H1 (cell line): ENCODE measurements around the gene MMP19. TPM values are rescaled to one million over a fixed set of nuclear protein-coding genes. Genes with fewer than 3 reads are reported as not detected.

Experiments used
- CTCF ChIA-PET: fragments of 300-600 bp; sonication (Branson Sonifier 250); formaldehyde crosslinking; loops from one replicate; lab custom pipeline; 2021; ENCODE audit not compliant: partially characterized antibody; lab: Charles Lee
- POLR2A ChIA-PET: fragments of 300-600 bp; sonication (Branson Sonifier 250); formaldehyde crosslinking; loops from one replicate; lab custom pipeline; 2021; ENCODE audit warnings: inconsistent platforms; ENCODE audit not compliant: partially characterized antibody; lab: Charles Lee
- DNase-seq, 2 experiments: peaks; one replicate each; pipeline versions ENCODE4 v3.0.0 to v3.0.0-alpha.2; 2010 to 2022; ENCODE audit warnings: low spot score in 2 of 2, low read depth in 1 of 2, mixed read lengths in 1 of 2
- FAIRE-seq: peaks from 2 replicates; lab custom pipeline; 2011; peaks lifted over from hg19 to GRCh38; lab: Jason Lieb, UNC
- H2AFZ ChIP-seq: 2 replicates; pipeline ENCODE4 v1.8.1; 2012; ENCODE audit warnings: low read length, inconsistent platforms
- H2AK5ac ChIP-seq: 2 replicates; pipeline ENCODE4 v1.6.1; 2013; ENCODE audit warnings: low read depth, low read length
- H2BK120ac ChIP-seq: replicated peaks from 2 replicates; pipeline ENCODE3; 2013; ENCODE audit warnings: low read depth, low read length, inconsistent platforms
- H2BK12ac ChIP-seq: 2 replicates; pipeline ENCODE4 v1.6.1; 2013; ENCODE audit warnings: low read depth, low read length
- H2BK15ac ChIP-seq: 2 replicates; pipeline ENCODE4 v1.6.1; 2013; ENCODE audit warnings: low read length
- H2BK20ac ChIP-seq: 2 replicates; pipeline ENCODE4 v1.6.1; 2013; ENCODE audit warnings: low read length
- H2BK5ac ChIP-seq: 2 replicates; pipeline ENCODE4 v1.6.1; 2013; ENCODE audit warnings: low read depth, low read length
- H3K14ac ChIP-seq: 2 replicates; pipeline ENCODE4 v1.6.1; 2013; ENCODE audit warnings: inconsistent platforms; ENCODE audit not compliant: insufficient read length
- H3K18ac ChIP-seq: 2 replicates; pipeline ENCODE4 v1.6.1; 2013; ENCODE audit warnings: low read length; ENCODE audit errors: extremely low read depth
- H3K23ac ChIP-seq: 2 replicates; pipeline ENCODE4 v1.6.1; 2013; ENCODE audit warnings: inconsistent platforms; ENCODE audit not compliant: insufficient read length
- H3K23me2 ChIP-seq: 2 replicates; pipeline ENCODE4 v1.6.1; 2013; ENCODE audit warnings: low read depth, low read length
- H3K27ac ChIP-seq: 2 replicates; pipeline ENCODE4 v1.6.1; 2011; ENCODE audit warnings: low read depth, low read length, inconsistent platforms
- H3K27me3 ChIP-seq, 4 experiments: replicated peaks in 1 of 4; 1 replicate in 1 of 4; 2 replicates in 3 of 4; pipeline versions ENCODE4 v1.6.1 to v1.8.1; 2011 to 2013; ENCODE audit warnings: low read length in 3 of 4, mild to moderate bottlenecking in 3 of 4, inconsistent platforms in 2 of 4, mixed read lengths in 2 of 4, moderate library complexity in 1 of 4; ENCODE audit not compliant: control insufficient read depth in 3 of 4, insufficient read depth in 3 of 4; ENCODE audit errors: extremely low read depth in 1 of 4
- H3K36me3 ChIP-seq, 4 experiments: 2 replicates each; pipeline versions ENCODE4 v1.6.1 to v1.8.1; 2011 to 2013; ENCODE audit warnings: mild to moderate bottlenecking in 4 of 4, low read length in 3 of 4, moderate library complexity in 2 of 4, control low read depth in 1 of 4, inconsistent platforms in 1 of 4; ENCODE audit not compliant: insufficient read depth in 4 of 4, control insufficient read depth in 2 of 4
- H3K4ac ChIP-seq: replicated peaks from 2 replicates; pipeline ENCODE3; 2013; ENCODE audit warnings: low read length, low read depth, mixed read lengths, inconsistent platforms; ENCODE audit not compliant: insufficient read length
- H3K4me1 ChIP-seq, 4 experiments: replicated peaks in 1 of 4; 1 replicate in 1 of 4; 2 replicates in 3 of 4; pipeline versions ENCODE4 v1.6.1 to v1.8.1; 2011 to 2013; ENCODE audit warnings: low read length in 3 of 4, inconsistent platforms in 2 of 4, mixed read lengths in 1 of 4; ENCODE audit not compliant: insufficient read depth in 4 of 4, control insufficient read depth in 3 of 4
- H3K4me2 ChIP-seq, 2 experiments: 2 replicates each; pipeline versions ENCODE4 v1.6.1 to v1.8.1; 2011 to 2013; ENCODE audit warnings: low read depth in 2 of 2, low read length in 2 of 2, control low read depth in 1 of 2, inconsistent platforms in 1 of 2, mild to moderate bottlenecking in 1 of 2; ENCODE audit not compliant: insufficient read depth in 1 of 2
- H3K4me3 ChIP-seq, 4 experiments: fragments of 200-600, 300-600 bp in 1 of 4; sonication (generic), shearing (Covaris generic), sonication (Bioruptor Twin) in 1 of 4; 2 replicates each; pipeline versions ENCODE4 v1.5.1 to v1.8.1; 2011 to 2016; ENCODE audit warnings: low read length in 4 of 4, low read depth in 3 of 4, control low read depth in 2 of 4, inconsistent platforms in 2 of 4, mild to moderate bottlenecking in 2 of 4, mixed read lengths in 1 of 4, moderate library complexity in 1 of 4; ENCODE audit not compliant: insufficient read depth in 2 of 4; ENCODE audit errors: extremely low read depth in 1 of 4
- H3K56ac ChIP-seq: replicated peaks from 2 replicates; pipeline ENCODE3; 2013; ENCODE audit warnings: low read depth, mild to moderate bottlenecking, mixed read lengths, low read length, inconsistent platforms; ENCODE audit not compliant: insufficient read length
- H3K79me1 ChIP-seq: 2 replicates; pipeline ENCODE4 v1.6.1; 2013; ENCODE audit warnings: low read depth, low read length, control low read depth
- H3K79me2 ChIP-seq, 2 experiments: 2 replicates each; pipeline versions ENCODE4 v1.6.1 to v1.8.1; 2012 to 2013; ENCODE audit warnings: low read length in 2 of 2, mild to moderate bottlenecking in 2 of 2, inconsistent platforms in 1 of 2; ENCODE audit not compliant: insufficient read depth in 2 of 2, control insufficient read depth in 1 of 2
- H3K9ac ChIP-seq, 4 experiments: replicated peaks in 1 of 4; 1 replicate in 1 of 4; 2 replicates in 3 of 4; pipeline versions ENCODE4 v1.6.1 to v1.8.1; 2011 to 2013; ENCODE audit warnings: low read depth in 3 of 4, low read length in 3 of 4, control low read depth in 2 of 4, mild to moderate bottlenecking in 2 of 4, moderate library complexity in 2 of 4, inconsistent platforms in 1 of 4; ENCODE audit errors: extremely low read depth in 1 of 4
- H3K9me3 ChIP-seq, 2 experiments: 2 replicates each; pipeline versions ENCODE4 v1.6.1 to v1.8.1; 2012 to 2013; ENCODE audit warnings: mild to moderate bottlenecking in 2 of 2, moderate library complexity in 2 of 2, control low read depth in 1 of 2, inconsistent platforms in 1 of 2, low read depth in 1 of 2, low read length in 1 of 2, mixed read lengths in 1 of 2; ENCODE audit not compliant: insufficient read depth in 2 of 2
- H4K20me1 ChIP-seq, 2 experiments: replicated peaks in 1 of 2; 2 replicates each; pipeline versions ENCODE3 to v1.8.1; 2011 to 2013; ENCODE audit warnings: inconsistent platforms in 2 of 2, low read length in 2 of 2, mild to moderate bottlenecking in 1 of 2; ENCODE audit not compliant: insufficient read depth in 2 of 2, control insufficient read depth in 1 of 2
- H4K5ac ChIP-seq: 2 replicates; pipeline ENCODE4 v1.6.1; 2013; ENCODE audit warnings: low read length, low read depth, mixed read lengths, inconsistent platforms; ENCODE audit not compliant: insufficient read length
- H4K8ac ChIP-seq: 2 replicates; pipeline ENCODE4 v1.8.0; 2013; ENCODE audit warnings: mild to moderate bottlenecking, moderate library complexity, low read length, inconsistent platforms; ENCODE audit not compliant: insufficient read depth; ENCODE audit errors: extremely low read depth
- H4K91ac ChIP-seq: replicated peaks from 2 replicates; pipeline ENCODE3; 2013; ENCODE audit warnings: low read length, mixed read lengths, inconsistent platforms; ENCODE audit not compliant: insufficient read length
- CEBPB ChIP-seq: IDR thresholded peaks from 2 replicates; pipeline ENCODE4 v1.6.1; 2012; ENCODE audit warnings: low read depth, low read length
- CHD1 ChIP-seq: IDR thresholded peaks from 2 replicates; pipeline ENCODE4 v1.6.1; 2012; ENCODE audit warnings: low read depth, low read length, improper control_type of control experiment
- PHF8 ChIP-seq: fragments of 200-600 bp; sonication (generic); conservative IDR thresholded peaks from 2 replicates; pipeline ENCODE4 v1.7.1; 2012; ENCODE audit warnings: low read depth, mild to moderate bottlenecking, inconsistent platforms, low read length, moderate library complexity
- TBP ChIP-seq: IDR thresholded peaks from 2 replicates; pipeline ENCODE4 v1.6.1; 2011; ENCODE audit warnings: low read depth, low read length, improper control_type of control experiment
- ZNF274 ChIP-seq: IDR thresholded peaks from 2 replicates; pipeline ENCODE4 v1.7.0; 2012; ENCODE audit warnings: low read length, borderline replicate concordance; ENCODE audit errors: extremely low read depth
- WGBS, 2 experiments: shearing (Covaris generic) in 1 of 2; methylation state at CpG; one replicate each; pipeline versions ENCODE4 v1.1.6 to v1.1.7; 2013 to 2015; ENCODE audit warnings: low lambda C conversion rate in 2 of 2, mixed read lengths in 2 of 2, inconsistent platforms in 1 of 2, low coverage in 1 of 2, missing lambda C conversion rate in 1 of 2; ENCODE audit not compliant: insufficient replicate concordance in 2 of 2, insufficient coverage in 1 of 2, insufficient read length in 1 of 2; ENCODE audit errors: extremely low coverage in 1 of 2, missing lambda C conversion rate in 1 of 2; 5-methylcytosine and 5-hydroxymethylcytosine counted together
- polyA plus RNA-seq, 7 experiments: library from polyadenylated mRNA; depleted of rRNA in 3 of 7; stranded (reverse) in 5 of 7; unstranded in 2 of 7; fragments of >200 nt in 5 of 7; fragments of 200-250 nt in 2 of 7; gene quantifications; 1 replicate in 5 of 7; 2 replicates in 1 of 7; 4 replicates in 1 of 7; pipeline versions ENCODE4 v1.2.1 to v1.2.3, GENCODE V29; 2011 to 2013; ENCODE audit warnings: missing spikeins in 2 of 7, mixed read lengths in 2 of 7
- total RNA-seq: library from RNA; stranded (reverse); fragmentation: NEBNext Ultra II Directional; extraction: Animal tissue kit (Norgen Biotek cat#: 25700); gene quantifications from 2 replicates; pipeline ENCODE4 v1.2.1, GENCODE V29; 2021
- TF ChIP-seq, protein P1 (sequence below): IDR thresholded peaks from 2 replicates; pipeline ENCODE4 v1.6.1; 2012; ENCODE audit warnings: low read length, inconsistent platforms

MMP19 gene
- total and polyA plus RNA-seq, 2 of the 8 experiments (the other 6 are each of a cell fraction or from before 2014, with no cell fraction given) = 2.7 to 3.3 TPM

DNA sequence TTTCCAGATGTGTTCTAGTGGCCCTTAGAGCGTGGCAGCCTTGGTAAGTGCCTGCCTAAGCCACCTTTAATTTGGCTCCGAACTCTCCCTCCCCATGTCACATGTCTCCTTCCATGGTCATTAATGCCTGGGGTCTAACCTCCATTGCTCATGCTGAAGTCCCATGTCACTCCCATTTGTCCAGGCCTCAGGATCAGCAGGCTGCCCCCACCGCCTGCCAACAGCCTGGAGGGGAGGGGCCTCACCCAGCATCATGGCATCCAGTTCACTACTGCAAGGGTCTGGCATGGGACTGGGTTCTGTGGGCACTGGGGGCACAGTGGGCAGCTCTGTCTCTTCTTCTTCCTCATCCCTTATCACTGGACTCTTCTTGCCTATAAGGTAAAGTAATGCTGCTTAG, 4.4 kb downstream of the MMP19 start:
- Histone ChIP-seq H2AFZ (no peak overlapping the region), H4K91ac (no peak overlapping the region), H3K18ac (no peak overlapping the region), H3K14ac (no peak overlapping the region), H2BK20ac (no peak overlapping the region), H3K4ac (no peak overlapping the region), H2BK15ac (0 out of 2 replicates have a peak overlapping the region, but pooled peaks have one; percentile 46), H3K4me3 (no peak overlapping the region), H3K79me1 (no peaks in the 10 kb centered on the region), H3K56ac (no peak overlapping the region), H2BK12ac (no peak overlapping the region), H3K23ac (no peak overlapping the region), H3K27ac (no peak overlapping the region), H3K36me3 (no peaks in the 10 kb centered on the region), H3K9ac (no peak overlapping the region), H2AK5ac (no peak overlapping the region), H4K5ac (no peak overlapping the region), H2BK5ac (no peak overlapping the region), H3K27me3 (no peaks in the 10 kb centered on the region), H3K9me3 (no peaks in the 10 kb centered on the region), H3K4me2 (no peak overlapping the region), H3K23me2 (no peaks in the 10 kb centered on the region), H3K79me2 (no peaks in the 10 kb centered on the region), H3K4me1 (peaks cover 0 to 8% (median 2%) of the 10 kb centered on the region in 4 experiments; a peak in 4 of 7 replicates), H4K20me1 (no peaks in the 10 kb centered on the region), H4K8ac (no peak overlapping the region), H2BK120ac (no peak overlapping the region)
- TF ChIP-seq TBP (no peak), CHD1 (no peak), PHF8 (no peak), CEBPB (no peak), ZNF274 (no peak)
- TF ChIP-seq, protein P1, sequence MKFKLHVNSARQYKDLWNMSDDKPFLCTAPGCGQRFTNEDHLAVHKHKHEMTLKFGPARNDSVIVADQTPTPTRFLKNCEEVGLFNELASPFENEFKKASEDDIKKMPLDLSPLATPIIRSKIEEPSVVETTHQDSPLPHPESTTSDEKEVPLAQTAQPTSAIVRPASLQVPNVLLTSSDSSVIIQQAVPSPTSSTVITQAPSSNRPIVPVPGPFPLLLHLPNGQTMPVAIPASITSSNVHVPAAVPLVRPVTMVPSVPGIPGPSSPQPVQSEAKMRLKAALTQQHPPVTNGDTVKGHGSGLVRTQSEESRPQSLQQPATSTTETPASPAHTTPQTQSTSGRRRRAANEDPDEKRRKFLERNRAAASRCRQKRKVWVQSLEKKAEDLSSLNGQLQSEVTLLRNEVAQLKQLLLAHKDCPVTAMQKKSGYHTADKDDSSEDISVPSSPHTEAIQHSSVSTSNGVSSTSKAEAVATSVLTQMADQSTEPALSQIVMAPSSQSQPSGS = no peak
- ChIA-PET CTCF (interaction anchor here (0.5 to 1.0 kb wide), 2 partner anchors 37 to 63 kb away, joined by 3 read pairs; no protein-coding TSS in a partner anchor), POLR2A (interaction anchor here (0.9 to 7.3 kb wide), 3 partner anchors 7 to 29 kb away, joined by 3 to 82 read pairs (median 5); partner anchors contain the start of gene DNAJC14)
- 94% methylated on average over 3 of the region's 3 CpGs; no CpG with 5 or more reads in 1 of the 2 experiments for WGBS, 2 experiments
- no peak for DNase-seq
- no peak for FAIRE-seq
